ENCODE results near the gene CCL20.
"Not testable (repeated sequence)": the region's sequence is repeated elsewhere in the genome, so short reads cannot be mapped to it uniquely, and the experiment has no call there.

The CCL20 gene

GRCh38 chr2:227839339-227840129, 25.9 kb downstream of the CCL20 start:
- DNase-seq = not testable (repeated sequence)

- no peak for DNase-seq
Measured at GRCh38 chr2:227846831-227847230, 33.2 kb downstream of the CCL20 start.

- no peak for DNase-seq
Measured at GRCh38 chr2:227848146-227848545, 34.5 kb downstream of the CCL20 start.

GRCh38 chr2:227848586-227848985, 34.9 kb downstream of the CCL20 start:
- no peak for DNase-seq

- no peak for DNase-seq
Measured at GRCh38 chr2:227849906-227850305, 36.3 kb downstream of the CCL20 start.

GRCh38 chr2:227853204-227853629, 39.6 kb downstream of the CCL20 start:
- DNase-seq = no peak

- DNase-seq = no peak
Measured at GRCh38 chr2:227853765-227854271, 40.2 kb downstream of the CCL20 start.

- DNase-seq = no peak
Measured at GRCh38 chr2:227855440-227855839, 41.8 kb downstream of the CCL20 start.

- DNase-seq = no peak
Measured at GRCh38 chr2:227856697-227857096, 43.1 kb downstream of the CCL20 start.

- no peak for DNase-seq
Measured at GRCh38 chr2:227860221-227860641, 46.6 kb downstream of the CCL20 start.

GRCh38 chr2:227861011-227861410, 47.4 kb downstream of the CCL20 start:
- DNase-seq = no peak

- peak in 1 of 4 experiments; percentile 6 for DNase-seq
Measured at GRCh38 chr2:227862227-227862740, 48.6 kb downstream of the CCL20 start.

- no peak for DNase-seq
Measured at GRCh38 chr2:227862741-227863588, 49.3 kb downstream of the CCL20 start.

GRCh38 chr2:227864161-227864756, 50.6 kb downstream of the CCL20 start:
- DNase-seq = no peak

- no peak for DNase-seq
Measured at GRCh38 chr2:227865291-227865690, 51.6 kb downstream of the CCL20 start.
